Activated CD8-positive, alpha-beta memory T cell treated with anti-CD3 and anti-CD28 coated beads for 1 hour (primary cell): Measurements from ENCODE around the gene THUMPD1.
"Not testable (repeated sequence)": the region's sequence is repeated elsewhere in the genome, so short reads cannot be mapped to it uniquely, and the experiment has no call there.

Source experiments
- DNase-seq, 2 donors: peaks; one replicate each; pipeline ENCODE4 v3.0.0-alpha.2; 2020; ENCODE audit warnings: low read depth in 1 of 2; ENCODE audit errors: extremely low read depth in 1 of 2

The THUMPD1 gene

DNA sequence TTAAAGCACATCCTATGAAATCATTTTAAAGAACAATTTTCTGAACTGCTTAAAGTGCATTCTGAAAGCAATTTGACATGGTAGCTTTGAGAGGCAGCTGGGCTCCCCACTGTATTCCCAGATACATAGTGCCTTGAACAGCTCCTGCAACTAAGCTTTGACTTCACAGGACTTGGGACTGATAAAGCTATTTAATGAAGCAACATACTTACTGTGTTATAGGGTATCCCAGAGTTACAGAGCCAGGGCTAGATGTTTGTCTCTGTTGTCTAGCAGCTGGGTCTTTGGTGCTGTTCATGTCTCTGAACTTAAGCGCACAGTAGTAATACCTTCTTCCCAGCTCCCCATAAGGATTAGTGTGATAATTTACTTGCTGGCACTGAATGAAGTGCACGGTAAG lies 45.0 kb downstream of the THUMPD1 start:
- DNase-seq = no peak

DNA sequence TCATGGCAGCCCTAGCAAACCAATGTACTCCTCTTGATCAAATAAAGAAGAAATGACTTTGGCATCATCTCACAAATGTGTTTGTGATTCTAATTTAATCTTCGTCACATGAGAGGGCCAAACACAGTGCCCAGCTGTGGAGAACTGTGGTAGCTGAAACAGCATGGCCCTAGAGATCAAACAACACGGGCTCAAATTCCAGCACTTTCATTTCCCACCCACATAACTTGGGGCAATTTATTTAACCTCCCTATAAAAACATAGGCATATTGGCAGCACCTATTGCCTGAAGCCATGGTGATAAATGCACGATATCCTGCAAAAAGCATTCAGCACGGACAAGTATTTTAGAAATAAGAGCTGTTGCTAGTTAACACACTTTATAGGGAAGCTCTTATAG lies 46.6 kb downstream of the THUMPD1 start:
- no peak for DNase-seq

DNA sequence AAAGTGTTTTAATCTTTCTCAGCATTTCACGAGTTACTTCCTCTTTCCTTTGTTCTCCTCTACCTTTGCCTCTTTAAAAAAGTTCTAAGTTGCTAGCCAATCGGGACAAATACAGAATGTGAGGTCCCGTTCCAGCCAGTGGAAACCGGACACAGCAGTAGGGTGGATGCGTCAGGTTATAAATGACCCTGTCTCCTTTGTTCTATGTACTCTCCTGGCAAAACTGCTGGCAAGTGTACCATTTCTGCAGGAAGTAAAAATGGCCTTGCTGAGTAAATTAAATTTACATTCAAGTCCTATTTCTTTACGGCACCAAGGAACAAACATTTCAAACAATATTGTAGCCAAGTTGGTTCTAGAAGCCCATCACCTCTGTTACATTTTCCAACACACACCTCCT lies 47.5 kb downstream of the THUMPD1 start:
- not testable (repeated sequence) for DNase-seq

DNA sequence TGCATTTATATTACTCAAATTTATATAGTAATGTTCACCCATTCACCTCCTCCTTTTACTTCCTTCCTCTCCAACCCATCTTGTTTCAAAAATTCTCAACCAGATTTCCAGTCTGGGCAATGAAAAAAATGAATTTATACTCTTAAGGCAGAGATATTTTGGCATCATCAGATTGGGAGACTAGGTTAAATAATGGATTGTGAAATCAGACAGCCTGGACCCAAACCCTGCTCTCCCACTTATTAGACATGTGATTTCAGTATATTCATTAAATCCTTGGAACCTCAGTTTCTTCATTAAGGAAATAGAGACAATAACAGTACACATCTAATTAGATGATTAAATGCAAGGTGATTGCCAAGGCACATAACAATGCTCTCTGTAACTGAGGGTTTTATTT lies 52.0 kb downstream of the THUMPD1 start:
- no peak for DNase-seq

DNA sequence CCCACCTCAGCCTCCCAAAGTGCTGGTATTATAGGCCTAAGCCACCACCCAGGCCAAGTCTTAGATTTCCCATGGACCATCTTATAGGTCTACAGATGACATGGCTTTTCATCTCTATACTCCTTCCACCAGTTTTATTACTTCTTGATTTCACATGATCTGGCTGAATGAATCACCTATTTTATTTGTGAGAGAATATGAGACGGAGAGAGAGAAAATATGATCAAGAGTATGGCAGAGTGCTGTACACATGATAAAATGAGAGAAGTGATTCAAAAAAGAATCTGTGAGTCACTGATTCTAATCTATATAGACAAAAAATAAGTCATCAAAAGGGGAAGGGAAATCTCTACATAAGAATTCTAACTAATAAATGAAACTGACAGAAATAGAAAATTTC lies 57.8 kb downstream of the THUMPD1 start:
- DNase-seq = no peak
